HFFc6 (cell line): ENCODE measurements around the gene ZNF106. TPM values are rescaled to one million over a fixed set of nuclear protein-coding genes. Genes with fewer than 3 reads are reported as not detected.

Experiments
- DNase-seq: peaks from one replicate; pipeline ENCODE4 v3.0.0-alpha.2; 2018
- H3K27ac Mint-ChIP-seq: 2 replicates; pipeline ENCODE4 v1.8.0; 2020; ENCODE audit warnings: mild to moderate bottlenecking, mixed read lengths
- H3K27me3 Mint-ChIP-seq: 2 replicates; pipeline ENCODE4 v1.8.0; 2021; ENCODE audit warnings: mild to moderate bottlenecking, moderate library complexity, mixed read lengths; ENCODE audit not compliant: insufficient read depth
- H3K36me3 Mint-ChIP-seq: 2 replicates; pipeline ENCODE4 v1.8.0; 2021; ENCODE audit warnings: low read depth, mixed read lengths
- H3K4me1 Mint-ChIP-seq: 2 replicates; pipeline ENCODE4 v1.8.0; 2020; ENCODE audit warnings: low read depth, mixed read lengths
- H3K4me3 Mint-ChIP-seq: 2 replicates; pipeline ENCODE4 v1.8.0; 2020; ENCODE audit warnings: mild to moderate bottlenecking, moderate library complexity, mixed read lengths
- H3K9me3 Mint-ChIP-seq: 2 replicates; pipeline ENCODE4 v1.8.0; 2020; ENCODE audit warnings: mild to moderate bottlenecking, mixed read lengths
- CTCF ChIP-seq: fragments of 200-600 bp; sonication (generic); IDR thresholded peaks from 2 replicates; pipeline ENCODE4 v1.5.0; 2021; ENCODE audit warnings: antibody characterized with exemption, mild to moderate bottlenecking
- total RNA-seq, 6 experiments: library from RNA; stranded (reverse); fragmentation: NEBNext Ultra II Directional; extraction: Animal tissue kit (Norgen Biotek cat#: 25700); gene quantifications; 2 replicates in 1 of 6; 3 replicates in 5 of 6; pipeline ENCODE4 v1.2.3, GENCODE V29; 2021

The ZNF106 gene
- total RNA-seq, 6 experiments from 2014 or later, result 51.5 to 58.9 (median 56.1) TPM

GRCh38 chr15:42363487-42363886 lies 127.5 kb downstream of the ZNF106 start:
- TF ChIP-seq CTCF, result no peak
- no peak overlapping the region for H3K4me3 Mint-ChIP-seq
- no peaks in the 10 kb centered on the region; the same call in 1 of the 2 replicates for H3K27me3 Mint-ChIP-seq

More at GRCh38 chr15:42363487-42363886, 127.5 kb downstream of the ZNF106 start:
- no peak for DNase-seq
- H3K27ac Mint-ChIP-seq, result no peak overlapping the region
- no peaks in the 10 kb centered on the region for H3K36me3 Mint-ChIP-seq
- no peaks in the 10 kb centered on the region for H3K4me1 Mint-ChIP-seq
- no peaks in the 10 kb centered on the region for H3K9me3 Mint-ChIP-seq

Other genes with a start within 250 kb of the ZNF106 start
- gene GANC, start 217.9 kb downstream of the ZNF106 start, total RNA-seq, result 10 to 100 TPM; 23.7 to 30.8 (median 29.5) TPM
- gene TMEM87A, start 217.7 kb downstream of the ZNF106 start, total RNA-seq, result 10 to 100 TPM; 37.7 to 43.5 (median 40.1) TPM
- 1 to 10 TPM in 5 of 6 experiments, under 1 TPM in 1; 0.81 to 1.9 (median 1.5) TPM for gene CAPN3, start 131.6 kb downstream of the ZNF106 start, total RNA-seq
- 10 to 100 TPM; 48.1 to 65.7 (median 55.8) TPM for gene SNAP23, start 4.5 kb upstream of the ZNF106 start, total RNA-seq
- 10 to 100 TPM; 18.5 to 22.9 (median 20.4) TPM for gene LRRC57, start 57.7 kb upstream of the ZNF106 start, total RNA-seq
- 10 to 100 TPM; 18.0 to 30.5 (median 26.5) TPM for gene HAUS2, start 57.7 kb upstream of the ZNF106 start, total RNA-seq
- gene STARD9, start 84.5 kb upstream of the ZNF106 start, total RNA-seq, result 1 to 10 TPM; 1.9 to 2.8 (median 2.3) TPM
- gene CDAN1, start 246.0 kb upstream of the ZNF106 start, total RNA-seq, result 10 to 100 TPM; 12.4 to 17.7 (median 16.0) TPM